H1 (cell line): ENCODE data around the gene RPS6KA4. TPM values are rescaled to one million over a fixed set of nuclear protein-coding genes. Genes with fewer than 3 reads are reported as not detected.

Experiments used
- CTCF ChIA-PET: fragments of 300-600 bp; sonication (Branson Sonifier 250); formaldehyde crosslinking; loops from one replicate; lab custom pipeline; 2021; ENCODE audit not compliant: partially characterized antibody; lab: Charles Lee
- POLR2A ChIA-PET: fragments of 300-600 bp; sonication (Branson Sonifier 250); formaldehyde crosslinking; loops from one replicate; lab custom pipeline; 2021; ENCODE audit warnings: inconsistent platforms; ENCODE audit not compliant: partially characterized antibody; lab: Charles Lee
- DNase-seq, 2 experiments: peaks; one replicate each; pipeline versions ENCODE4 v3.0.0 to v3.0.0-alpha.2; 2010 to 2022; ENCODE audit warnings: low spot score in 2 of 2, low read depth in 1 of 2, mixed read lengths in 1 of 2
- FAIRE-seq: peaks from 2 replicates; lab custom pipeline; 2011; peaks lifted over from hg19 to GRCh38; lab: Jason Lieb, UNC
- H2AFZ ChIP-seq: 2 replicates; pipeline ENCODE4 v1.8.1; 2012; ENCODE audit warnings: low read length, inconsistent platforms
- H2AK5ac ChIP-seq: 2 replicates; pipeline ENCODE4 v1.6.1; 2013; ENCODE audit warnings: low read depth, low read length
- H2BK120ac ChIP-seq: replicated peaks from 2 replicates; pipeline ENCODE3; 2013; ENCODE audit warnings: low read depth, low read length, inconsistent platforms
- H2BK12ac ChIP-seq: 2 replicates; pipeline ENCODE4 v1.6.1; 2013; ENCODE audit warnings: low read depth, low read length
- H2BK15ac ChIP-seq: 2 replicates; pipeline ENCODE4 v1.6.1; 2013; ENCODE audit warnings: low read length
- H2BK20ac ChIP-seq: 2 replicates; pipeline ENCODE4 v1.6.1; 2013; ENCODE audit warnings: low read length
- H2BK5ac ChIP-seq: 2 replicates; pipeline ENCODE4 v1.6.1; 2013; ENCODE audit warnings: low read depth, low read length
- H3K14ac ChIP-seq: 2 replicates; pipeline ENCODE4 v1.6.1; 2013; ENCODE audit warnings: inconsistent platforms; ENCODE audit not compliant: insufficient read length
- H3K18ac ChIP-seq: 2 replicates; pipeline ENCODE4 v1.6.1; 2013; ENCODE audit warnings: low read length; ENCODE audit errors: extremely low read depth
- H3K23ac ChIP-seq: 2 replicates; pipeline ENCODE4 v1.6.1; 2013; ENCODE audit warnings: inconsistent platforms; ENCODE audit not compliant: insufficient read length
- H3K23me2 ChIP-seq: 2 replicates; pipeline ENCODE4 v1.6.1; 2013; ENCODE audit warnings: low read depth, low read length
- H3K27ac ChIP-seq: 2 replicates; pipeline ENCODE4 v1.6.1; 2011; ENCODE audit warnings: low read depth, low read length, inconsistent platforms
- H3K27me3 ChIP-seq, 4 experiments: replicated peaks in 1 of 4; 1 replicate in 1 of 4; 2 replicates in 3 of 4; pipeline versions ENCODE4 v1.6.1 to v1.8.1; 2011 to 2013; ENCODE audit warnings: low read length in 3 of 4, mild to moderate bottlenecking in 3 of 4, inconsistent platforms in 2 of 4, mixed read lengths in 2 of 4, moderate library complexity in 1 of 4; ENCODE audit not compliant: control insufficient read depth in 3 of 4, insufficient read depth in 3 of 4; ENCODE audit errors: extremely low read depth in 1 of 4
- H3K36me3 ChIP-seq, 4 experiments: 2 replicates each; pipeline versions ENCODE4 v1.6.1 to v1.8.1; 2011 to 2013; ENCODE audit warnings: mild to moderate bottlenecking in 4 of 4, low read length in 3 of 4, moderate library complexity in 2 of 4, control low read depth in 1 of 4, inconsistent platforms in 1 of 4; ENCODE audit not compliant: insufficient read depth in 4 of 4, control insufficient read depth in 2 of 4
- H3K4ac ChIP-seq: replicated peaks from 2 replicates; pipeline ENCODE3; 2013; ENCODE audit warnings: low read length, low read depth, mixed read lengths, inconsistent platforms; ENCODE audit not compliant: insufficient read length
- H3K4me1 ChIP-seq, 4 experiments: replicated peaks in 1 of 4; 1 replicate in 1 of 4; 2 replicates in 3 of 4; pipeline versions ENCODE4 v1.6.1 to v1.8.1; 2011 to 2013; ENCODE audit warnings: low read length in 3 of 4, inconsistent platforms in 2 of 4, mixed read lengths in 1 of 4; ENCODE audit not compliant: insufficient read depth in 4 of 4, control insufficient read depth in 3 of 4
- H3K4me2 ChIP-seq, 2 experiments: 2 replicates each; pipeline versions ENCODE4 v1.6.1 to v1.8.1; 2011 to 2013; ENCODE audit warnings: low read depth in 2 of 2, low read length in 2 of 2, control low read depth in 1 of 2, inconsistent platforms in 1 of 2, mild to moderate bottlenecking in 1 of 2; ENCODE audit not compliant: insufficient read depth in 1 of 2
- H3K4me3 ChIP-seq, 4 experiments: fragments of 200-600, 300-600 bp in 1 of 4; sonication (generic), shearing (Covaris generic), sonication (Bioruptor Twin) in 1 of 4; 2 replicates each; pipeline versions ENCODE4 v1.5.1 to v1.8.1; 2011 to 2016; ENCODE audit warnings: low read length in 4 of 4, low read depth in 3 of 4, control low read depth in 2 of 4, inconsistent platforms in 2 of 4, mild to moderate bottlenecking in 2 of 4, mixed read lengths in 1 of 4, moderate library complexity in 1 of 4; ENCODE audit not compliant: insufficient read depth in 2 of 4; ENCODE audit errors: extremely low read depth in 1 of 4
- H3K56ac ChIP-seq: replicated peaks from 2 replicates; pipeline ENCODE3; 2013; ENCODE audit warnings: low read depth, mild to moderate bottlenecking, mixed read lengths, low read length, inconsistent platforms; ENCODE audit not compliant: insufficient read length
- H3K79me1 ChIP-seq: 2 replicates; pipeline ENCODE4 v1.6.1; 2013; ENCODE audit warnings: low read depth, low read length, control low read depth
- H3K79me2 ChIP-seq, 2 experiments: 2 replicates each; pipeline versions ENCODE4 v1.6.1 to v1.8.1; 2012 to 2013; ENCODE audit warnings: low read length in 2 of 2, mild to moderate bottlenecking in 2 of 2, inconsistent platforms in 1 of 2; ENCODE audit not compliant: insufficient read depth in 2 of 2, control insufficient read depth in 1 of 2
- H3K9ac ChIP-seq, 4 experiments: replicated peaks in 1 of 4; 1 replicate in 1 of 4; 2 replicates in 3 of 4; pipeline versions ENCODE4 v1.6.1 to v1.8.1; 2011 to 2013; ENCODE audit warnings: low read depth in 3 of 4, low read length in 3 of 4, control low read depth in 2 of 4, mild to moderate bottlenecking in 2 of 4, moderate library complexity in 2 of 4, inconsistent platforms in 1 of 4; ENCODE audit errors: extremely low read depth in 1 of 4
- H3K9me3 ChIP-seq, 2 experiments: 2 replicates each; pipeline versions ENCODE4 v1.6.1 to v1.8.1; 2012 to 2013; ENCODE audit warnings: mild to moderate bottlenecking in 2 of 2, moderate library complexity in 2 of 2, control low read depth in 1 of 2, inconsistent platforms in 1 of 2, low read depth in 1 of 2, low read length in 1 of 2, mixed read lengths in 1 of 2; ENCODE audit not compliant: insufficient read depth in 2 of 2
- H4K20me1 ChIP-seq, 2 experiments: replicated peaks in 1 of 2; 2 replicates each; pipeline versions ENCODE3 to v1.8.1; 2011 to 2013; ENCODE audit warnings: inconsistent platforms in 2 of 2, low read length in 2 of 2, mild to moderate bottlenecking in 1 of 2; ENCODE audit not compliant: insufficient read depth in 2 of 2, control insufficient read depth in 1 of 2
- H4K5ac ChIP-seq: 2 replicates; pipeline ENCODE4 v1.6.1; 2013; ENCODE audit warnings: low read length, low read depth, mixed read lengths, inconsistent platforms; ENCODE audit not compliant: insufficient read length
- H4K8ac ChIP-seq: 2 replicates; pipeline ENCODE4 v1.8.0; 2013; ENCODE audit warnings: mild to moderate bottlenecking, moderate library complexity, low read length, inconsistent platforms; ENCODE audit not compliant: insufficient read depth; ENCODE audit errors: extremely low read depth
- H4K91ac ChIP-seq: replicated peaks from 2 replicates; pipeline ENCODE3; 2013; ENCODE audit warnings: low read length, mixed read lengths, inconsistent platforms; ENCODE audit not compliant: insufficient read length
- ASH2L ChIP-seq: fragments of 200-600, 300-600 bp; sonication (generic); IDR thresholded peaks from one replicate; pipeline ENCODE4 v1.7.1; 2017; ENCODE audit warnings: low read length
- CEBPB ChIP-seq: IDR thresholded peaks from 2 replicates; pipeline ENCODE4 v1.6.1; 2012; ENCODE audit warnings: low read depth, low read length
- CHD1 ChIP-seq: IDR thresholded peaks from 2 replicates; pipeline ENCODE4 v1.6.1; 2012; ENCODE audit warnings: low read depth, low read length, improper control_type of control experiment
- CHD2 ChIP-seq: IDR thresholded peaks from 2 replicates; pipeline ENCODE4 v1.6.1; 2012; ENCODE audit warnings: low read length, improper control_type of control experiment
- GTF2F1 ChIP-seq: IDR thresholded peaks from 2 replicates; pipeline ENCODE4 v1.6.1; 2012; ENCODE audit warnings: low read depth, low read length, improper control_type of control experiment, borderline replicate concordance
- HDAC6 ChIP-seq: IDR thresholded peaks from one replicate; pipeline ENCODE4 v1.7.1; 2012; ENCODE audit warnings: low read depth, mild to moderate bottlenecking, inconsistent platforms, low read length, moderate library complexity
- TCF12 ChIP-seq: IDR thresholded peaks from 2 replicates; pipeline ENCODE4 v1.6.1; 2011; ENCODE audit warnings: low read depth, mild to moderate bottlenecking, low read length
- WGBS, 2 experiments: shearing (Covaris generic) in 1 of 2; methylation state at CpG; one replicate each; pipeline versions ENCODE4 v1.1.6 to v1.1.7; 2013 to 2015; ENCODE audit warnings: low lambda C conversion rate in 2 of 2, mixed read lengths in 2 of 2, inconsistent platforms in 1 of 2, low coverage in 1 of 2, missing lambda C conversion rate in 1 of 2; ENCODE audit not compliant: insufficient replicate concordance in 2 of 2, insufficient coverage in 1 of 2, insufficient read length in 1 of 2; ENCODE audit errors: extremely low coverage in 1 of 2, missing lambda C conversion rate in 1 of 2; 5-methylcytosine and 5-hydroxymethylcytosine counted together
- polyA plus RNA-seq, 7 experiments: library from polyadenylated mRNA; depleted of rRNA in 3 of 7; stranded (reverse) in 5 of 7; unstranded in 2 of 7; fragments of >200 nt in 5 of 7; fragments of 200-250 nt in 2 of 7; gene quantifications; 1 replicate in 5 of 7; 2 replicates in 1 of 7; 4 replicates in 1 of 7; pipeline versions ENCODE4 v1.2.1 to v1.2.3, GENCODE V29; 2011 to 2013; ENCODE audit warnings: missing spikeins in 2 of 7, mixed read lengths in 2 of 7
- total RNA-seq: library from RNA; stranded (reverse); fragmentation: NEBNext Ultra II Directional; extraction: Animal tissue kit (Norgen Biotek cat#: 25700); gene quantifications from 2 replicates; pipeline ENCODE4 v1.2.1, GENCODE V29; 2021

RPS6KA4 gene
- total and polyA plus RNA-seq, 2 of the 8 experiments (the other 6 are each of a cell fraction or from before 2014, with no cell fraction given) = 8.2 to 12.6 TPM

DNA sequence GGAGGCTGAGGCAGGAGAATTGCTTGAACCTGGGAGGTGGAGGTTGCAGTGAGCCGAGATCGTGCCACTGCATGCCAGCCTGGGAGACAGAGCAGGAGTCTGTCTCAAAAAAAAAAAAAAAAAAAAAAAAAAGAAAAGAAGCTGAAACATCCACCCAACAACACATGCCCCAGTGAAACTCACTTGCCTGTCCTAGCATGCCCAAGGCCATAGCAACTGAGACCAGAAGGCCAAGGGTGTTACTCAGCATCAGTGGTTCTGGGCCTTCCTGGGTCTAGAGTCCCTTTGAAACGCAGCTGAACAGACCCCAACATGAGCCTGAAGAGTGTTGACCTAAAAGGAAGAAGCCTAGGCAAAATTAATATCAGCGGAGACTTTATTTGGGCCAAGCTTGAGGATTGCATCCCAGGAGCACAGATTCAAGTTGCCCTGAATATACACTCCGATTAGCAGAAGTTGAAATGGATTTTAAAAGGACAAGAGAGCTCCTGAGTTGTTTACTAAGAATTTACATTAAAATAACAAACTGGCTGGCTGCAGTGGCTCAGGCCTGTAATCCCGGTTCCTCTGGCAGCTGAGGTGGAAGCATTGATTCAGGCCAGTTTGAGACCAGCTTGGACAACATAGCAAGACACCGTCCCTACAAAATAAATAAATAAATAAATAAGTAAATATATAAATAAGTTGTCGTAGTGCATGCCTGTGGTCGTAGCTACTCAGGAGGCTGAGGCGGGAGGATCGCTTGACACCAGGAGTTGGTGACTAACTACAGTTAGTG, 34.1 kb upstream of the RPS6KA4 start:
- Histone ChIP-seq H4K8ac (no peak overlapping the region), H2BK12ac (no peak overlapping the region), H3K9ac (peak overlapping the region in 1 of 4 experiments; percentile 38; a peak in 1 of 7 replicates), H3K4ac (no peak overlapping the region), H3K4me1 (peaks cover 0 to 10% (median 4%) of the 10 kb centered on the region in 4 experiments; a peak in 4 of 7 replicates), H4K5ac (no peak overlapping the region), H3K36me3 (peaks cover 0 to 16% (median 3%) of the 10 kb centered on the region in 4 experiments; a peak in 5 of 8 replicates), H3K79me1 (no peaks in the 10 kb centered on the region), H3K27me3 (no peaks in the 10 kb centered on the region), H3K4me2 (peak overlapping the region in 1 of 2 experiments; percentile 10; a peak in 1 of 4 replicates), H2AFZ (no peak overlapping the region), H2AK5ac (0 out of 2 replicates have a peak overlapping the region, but pooled peaks have one; percentile 65), H3K23me2 (no peaks in the 10 kb centered on the region), H2BK5ac (peak overlapping the region; percentile 75), H4K91ac (no peak overlapping the region), H3K9me3 (no peaks in the 10 kb centered on the region), H2BK120ac (no peak overlapping the region), H3K56ac (no peak overlapping the region), H3K27ac (peak overlapping the region; percentile 45; the same call in 1 of the 2 replicates), H3K4me3 (no peak overlapping the region; a peak in 2 of 8 replicates), H3K18ac (peak overlapping the region; percentile 43; the same call in 1 of the 2 replicates), H3K79me2 (no peaks in the 10 kb centered on the region), H2BK20ac (no peak overlapping the region), H2BK15ac (no peak overlapping the region), H3K23ac (no peak overlapping the region), H3K14ac (no peak overlapping the region), H4K20me1 (peaks cover 0 to 3% of the 10 kb centered on the region in 2 experiments)
- no peak for DNase-seq
- no peak for FAIRE-seq
- ChIA-PET CTCF (interaction anchor here (0.6 to 37.6 kb wide), 10 partner anchors 11 to 233 kb away, joined by 3 to 614 read pairs (median 4); partner anchors contain the start of genes CATSPERZ, CCDC88B, ESRRA and PRDX5), POLR2A (interaction anchor here (0.6 to 2.0 kb wide), 5 partner anchors 8 to 129 kb away, joined by 3 to 7 read pairs (median 4); partner anchors contain the start of genes CCDC88B, PRDX5 and TRMT112)
- TF ChIP-seq TCF12 = no peak
- no peak for TF ChIP-seq HDAC6
- TF ChIP-seq CEBPB = no peak
- TF ChIP-seq CHD1 = no peak
- TF ChIP-seq ASH2L = no peak
- no peak for TF ChIP-seq CHD2
- TF ChIP-seq GTF2F1 = no peak
- WGBS, 2 experiments = 85% methylated on average over 11 of the region's 11 CpGs; no CpG with 5 or more reads in 1 of the 2 experiments
